Activated CD8-positive, alpha-beta memory T cell treated with anti-CD3 and anti-CD28 coated beads for 1 hour (primary cell): ENCODE measurements around the gene TUBG2.
"Not testable (repeated sequence)": the region's sequence is repeated elsewhere in the genome, so short reads cannot be mapped to it uniquely, and the experiment has no call there.

Source experiments
- DNase-seq, 2 donors: peaks; one replicate each; pipeline ENCODE4 v3.0.0-alpha.2; 2020; ENCODE audit warnings: low read depth in 1 of 2; ENCODE audit errors: extremely low read depth in 1 of 2

TUBG2 gene

GRCh38 chr17:42653179-42654124 is 5.6 kb upstream of the TUBG2 start:
- DNase-seq: no peak

- no peak for DNase-seq
These were observed 3.6 kb upstream of the TUBG2 start for GRCh38 chr17:42655528-42655927.

GRCh38 chr17:42657824-42658588 is 1.1 kb upstream of the TUBG2 start:
- DNase-seq: no peak

GRCh38 chr17:42659932-42660274 is 819 bp downstream of the TUBG2 start:
- not testable (repeated sequence) for DNase-seq

GRCh38 chr17:42660692-42661345 is 1.7 kb downstream of the TUBG2 start:
- DNase-seq: no peak

- DNase-seq: no peak
These were observed 6.5 kb downstream of the TUBG2 start for GRCh38 chr17:42665581-42666001.

GRCh38 chr17:42666126-42666525 is 7.0 kb downstream of the TUBG2 start:
- DNase-seq: not testable (repeated sequence)

- DNase-seq: no peak
These were observed 8.2 kb downstream of the TUBG2 start for GRCh38 chr17:42667088-42667951.

- no peak for DNase-seq
These were observed 10.6 kb downstream of the TUBG2 start for GRCh38 chr17:42669705-42669976.

- DNase-seq: no peak
These were observed 11.1 kb downstream of the TUBG2 start for GRCh38 chr17:42669977-42670788.

GRCh38 chr17:42670789-42671657 is 11.9 kb downstream of the TUBG2 start:
- no peak for DNase-seq

GRCh38 chr17:42672038-42672437 is 13.0 kb downstream of the TUBG2 start:
- DNase-seq: no peak

- no peak for DNase-seq
These were observed 14.3 kb downstream of the TUBG2 start for GRCh38 chr17:42673266-42673884.

GRCh38 chr17:42673885-42674754 is 15.0 kb downstream of the TUBG2 start:
- no peak for DNase-seq

- no peak for DNase-seq
These were observed 15.8 kb downstream of the TUBG2 start for GRCh38 chr17:42674755-42675347.

GRCh38 chr17:42675348-42675964 is 16.4 kb downstream of the TUBG2 start:
- no peak for DNase-seq

GRCh38 chr17:42675965-42676423 is 16.9 kb downstream of the TUBG2 start:
- DNase-seq: no peak
